Measurements from ENCODE around the gene GREB1.

The GREB1 gene

GRCh38 chr2:11596801-11597200 is 63.0 kb downstream of the GREB1 start:
- in situ Hi-C loops (cut with MboI; ENCODE audit: low sequenced_read_pairs): loop anchor here (25.0 kb wide), 1 partner anchor 760 kb away; no protein-coding TSS in a partner anchor

- in situ Hi-C loops (cut with MboI; ENCODE audit: low sequenced_read_pairs): loop anchor here (25.0 kb wide), 1 partner anchor 760 kb away; no protein-coding TSS in a partner anchor
These were observed 63.8 kb downstream of the GREB1 start for GRCh38 chr2:11597538-11598225.

GRCh38 chr2:11598228-11598731 is 64.4 kb downstream of the GREB1 start:
- in situ Hi-C loops (cut with MboI; ENCODE audit: low sequenced_read_pairs): loop anchor here (25.0 kb wide), 1 partner anchor 761 kb away; no protein-coding TSS in a partner anchor

- in situ Hi-C loops (cut with MboI; ENCODE audit: low sequenced_read_pairs): no loop called here
These were observed 68.8 kb downstream of the GREB1 start for GRCh38 chr2:11602563-11603204.

- in situ Hi-C loops (cut with MboI; ENCODE audit: low sequenced_read_pairs): no loop called here
These were observed 76.9 kb downstream of the GREB1 start for GRCh38 chr2:11610624-11611242.

- in situ Hi-C loops (cut with MboI; ENCODE audit: low sequenced_read_pairs): no loop called here
These were observed 77.4 kb downstream of the GREB1 start for GRCh38 chr2:11611251-11611650.

- in situ Hi-C loops (cut with MboI; ENCODE audit: low sequenced_read_pairs): no loop called here
These were observed 78.8 kb downstream of the GREB1 start for GRCh38 chr2:11612553-11613215.

GRCh38 chr2:11613297-11613696 is 79.5 kb downstream of the GREB1 start:
- in situ Hi-C loops (cut with MboI; ENCODE audit: low sequenced_read_pairs): no loop called here

GRCh38 chr2:11615209-11615608 is 81.4 kb downstream of the GREB1 start:
- in situ Hi-C loops (cut with MboI; ENCODE audit: low sequenced_read_pairs): no loop called here

GRCh38 chr2:11616097-11616687 is 82.3 kb downstream of the GREB1 start:
- in situ Hi-C loops (cut with MboI; ENCODE audit: low sequenced_read_pairs): no loop called here

- in situ Hi-C loops (cut with MboI; ENCODE audit: low sequenced_read_pairs): no loop called here
These were observed 83.1 kb downstream of the GREB1 start for GRCh38 chr2:11616851-11617415.

GRCh38 chr2:11617527-11617926 is 83.7 kb downstream of the GREB1 start:
- in situ Hi-C loops (cut with MboI; ENCODE audit: low sequenced_read_pairs): no loop called here

- in situ Hi-C loops (cut with MboI; ENCODE audit: low sequenced_read_pairs): no loop called here
These were observed 84.3 kb downstream of the GREB1 start for GRCh38 chr2:11617984-11618707.

GRCh38 chr2:11618708-11619062 is 84.8 kb downstream of the GREB1 start:
- in situ Hi-C loops (cut with MboI; ENCODE audit: low sequenced_read_pairs): no loop called here

GRCh38 chr2:11621410-11621809 is 87.6 kb downstream of the GREB1 start:
- in situ Hi-C loops (cut with MboI; ENCODE audit: low sequenced_read_pairs): no loop called here

- in situ Hi-C loops (cut with MboI; ENCODE audit: low sequenced_read_pairs): no loop called here
These were observed 88.8 kb downstream of the GREB1 start for GRCh38 chr2:11622611-11623010.

- in situ Hi-C loops (cut with MboI; ENCODE audit: low sequenced_read_pairs): no loop called here
These were observed 91.0 kb downstream of the GREB1 start for GRCh38 chr2:11624893-11625292.

GRCh38 chr2:11625671-11626070 is 91.8 kb downstream of the GREB1 start:
- in situ Hi-C loops (cut with MboI; ENCODE audit: low sequenced_read_pairs): no loop called here

GRCh38 chr2:11628675-11629074 is 94.8 kb downstream of the GREB1 start:
- in situ Hi-C loops (cut with MboI; ENCODE audit: low sequenced_read_pairs): no loop called here

GRCh38 chr2:11629215-11629614 is 95.4 kb downstream of the GREB1 start:
- in situ Hi-C loops (cut with MboI; ENCODE audit: low sequenced_read_pairs): no loop called here
